K562 (cell line): ENCODE results near the gene VEGFA. TPM values are rescaled to one million over a fixed set of nuclear protein-coding genes. Genes with fewer than 3 reads are reported as not detected.

Source experiments
- CREB3 ChIP-seq: fragments of 450-650 bp; conservative IDR thresholded peaks from 2 replicates; pipeline ENCODE4 v1.6.1; 2016; ENCODE audit warnings: missing genetic modification characterization, low read depth, mild to moderate bottlenecking, missing compliant biosample characterization, moderate library complexity
- SIN3A ChIP-seq, 2 experiments: fragments of 150-350 bp in 1 of 2; IDR thresholded peaks; 2 replicates each; pipeline ENCODE4 v1.6.1; 2011 to 2016; ENCODE audit warnings: borderline replicate concordance in 2 of 2, low read depth in 2 of 2, low read length in 2 of 2, mild to moderate bottlenecking in 2 of 2, moderate library complexity in 2 of 2; ENCODE audit not compliant: control insufficient read depth in 1 of 2
- polyA plus RNA-seq, 8 experiments: library from polyadenylated mRNA; depleted of rRNA in 4 of 8; stranded (reverse) in 5 of 8; unstranded in 3 of 8; fragments of >200 nt; fragmentation: Nextera tagmentation in 2 of 8; fragmentation: Illumina TruSeq in 1 of 8; extraction: Ambion mirVana in 2 of 8; extraction: Trizol in 1 of 8; gene quantifications; 2 replicates each; pipeline versions ENCODE4 v1.2.1 to v1.2.3, GENCODE V29; 2011 to 2014; ENCODE audit warnings: inconsistent platforms in 1 of 8, missing spikeins in 1 of 8
- total RNA-seq, 7 experiments: library from RNA; depleted of rRNA in 6 of 7; stranded (reverse); fragments of >200 nt in 6 of 7; fragmentation: Illumina TruSeq in 2 of 7; extraction: Trizol in 2 of 7; gene quantifications; 2 replicates each; pipeline versions ENCODE4 v1.2.1 to v1.2.3, GENCODE V29; 2011 to 2021; ENCODE audit warnings: low replicate concordance in 1 of 7
- TF ChIP-seq, protein P1 (sequence below): sonication (generic); formaldehyde crosslinking; IDR thresholded peaks from 2 replicates; pipeline ENCODE4 v1.8.0; 2023; ENCODE audit warnings: missing genetic modification reagents, mild to moderate bottlenecking, borderline replicate concordance

Gene VEGFA
- total and polyA plus RNA-seq, 9 of the 15 experiments (the other 6 are each of a cell fraction or from before 2014, with no cell fraction given), result 14.0 to 271 (median 124) TPM

DNA sequence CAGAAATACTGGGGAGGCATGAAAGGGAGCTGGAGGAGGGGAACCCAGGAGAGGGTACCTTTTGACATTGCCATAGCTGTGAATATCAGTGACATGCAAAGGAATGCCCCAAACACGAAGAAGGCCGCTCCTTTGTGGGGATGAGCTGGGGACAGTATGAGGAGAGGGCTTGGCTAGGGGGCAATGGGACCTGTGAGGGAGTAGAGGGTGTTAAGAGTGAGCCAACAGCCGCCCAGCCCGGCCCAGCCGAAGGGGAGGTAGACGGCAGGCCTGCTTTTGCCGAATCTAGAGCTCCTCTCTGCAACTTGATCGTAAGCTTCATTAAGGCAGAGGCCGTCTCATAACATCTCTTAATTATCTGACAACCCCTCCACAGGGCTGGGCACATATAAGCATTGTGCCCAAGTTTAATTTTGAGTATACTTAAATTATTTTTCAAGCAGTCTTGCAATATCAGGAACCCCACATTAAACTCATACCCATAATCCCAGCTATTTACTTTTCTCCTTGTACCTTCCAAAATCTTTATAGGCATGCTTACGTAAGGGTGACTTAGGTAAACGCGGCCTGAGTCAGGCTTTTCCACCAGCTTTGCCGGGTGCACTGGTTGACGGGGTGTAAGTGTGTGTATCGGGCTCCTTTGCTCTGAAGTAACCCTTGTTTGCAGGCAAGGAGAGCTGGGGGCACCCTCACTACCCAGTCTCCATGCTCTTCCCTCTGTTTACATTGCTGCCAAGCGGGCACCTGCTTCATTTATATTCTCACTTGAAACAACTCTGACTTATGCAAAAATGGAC is 24.9 kb upstream of the VEGFA start (continued):
- TF ChIP-seq, protein P1, sequence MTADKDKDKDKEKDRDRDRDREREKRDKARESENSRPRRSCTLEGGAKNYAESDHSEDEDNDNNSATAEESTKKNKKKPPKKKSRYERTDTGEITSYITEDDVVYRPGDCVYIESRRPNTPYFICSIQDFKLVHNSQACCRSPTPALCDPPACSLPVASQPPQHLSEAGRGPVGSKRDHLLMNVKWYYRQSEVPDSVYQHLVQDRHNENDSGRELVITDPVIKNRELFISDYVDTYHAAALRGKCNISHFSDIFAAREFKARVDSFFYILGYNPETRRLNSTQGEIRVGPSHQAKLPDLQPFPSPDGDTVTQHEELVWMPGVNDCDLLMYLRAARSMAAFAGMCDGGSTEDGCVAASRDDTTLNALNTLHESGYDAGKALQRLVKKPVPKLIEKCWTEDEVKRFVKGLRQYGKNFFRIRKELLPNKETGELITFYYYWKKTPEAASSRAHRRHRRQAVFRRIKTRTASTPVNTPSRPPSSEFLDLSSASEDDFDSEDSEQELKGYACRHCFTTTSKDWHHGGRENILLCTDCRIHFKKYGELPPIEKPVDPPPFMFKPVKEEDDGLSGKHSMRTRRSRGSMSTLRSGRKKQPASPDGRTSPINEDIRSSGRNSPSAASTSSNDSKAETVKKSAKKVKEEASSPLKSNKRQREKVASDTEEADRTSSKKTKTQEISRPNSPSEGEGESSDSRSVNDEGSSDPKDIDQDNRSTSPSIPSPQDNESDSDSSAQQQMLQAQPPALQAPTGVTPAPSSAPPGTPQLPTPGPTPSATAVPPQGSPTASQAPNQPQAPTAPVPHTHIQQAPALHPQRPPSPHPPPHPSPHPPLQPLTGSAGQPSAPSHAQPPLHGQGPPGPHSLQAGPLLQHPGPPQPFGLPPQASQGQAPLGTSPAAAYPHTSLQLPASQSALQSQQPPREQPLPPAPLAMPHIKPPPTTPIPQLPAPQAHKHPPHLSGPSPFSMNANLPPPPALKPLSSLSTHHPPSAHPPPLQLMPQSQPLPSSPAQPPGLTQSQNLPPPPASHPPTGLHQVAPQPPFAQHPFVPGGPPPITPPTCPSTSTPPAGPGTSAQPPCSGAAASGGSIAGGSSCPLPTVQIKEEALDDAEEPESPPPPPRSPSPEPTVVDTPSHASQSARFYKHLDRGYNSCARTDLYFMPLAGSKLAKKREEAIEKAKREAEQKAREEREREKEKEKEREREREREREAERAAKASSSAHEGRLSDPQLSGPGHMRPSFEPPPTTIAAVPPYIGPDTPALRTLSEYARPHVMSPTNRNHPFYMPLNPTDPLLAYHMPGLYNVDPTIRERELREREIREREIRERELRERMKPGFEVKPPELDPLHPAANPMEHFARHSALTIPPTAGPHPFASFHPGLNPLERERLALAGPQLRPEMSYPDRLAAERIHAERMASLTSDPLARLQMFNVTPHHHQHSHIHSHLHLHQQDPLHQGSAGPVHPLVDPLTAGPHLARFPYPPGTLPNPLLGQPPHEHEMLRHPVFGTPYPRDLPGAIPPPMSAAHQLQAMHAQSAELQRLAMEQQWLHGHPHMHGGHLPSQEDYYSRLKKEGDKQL, result no peak
- TF ChIP-seq SIN3A (IDR thresholded peaks at IDR 0.05; ENCODE audit: borderline replicate concordance in 2 of 2, control insufficient read depth in 1 of 2, low read depth in 2 of 2, low read length in 2 of 2) (no peak), CREB3 (tag) (no peak)
